Cardiac fibroblast (primary cell): ENCODE measurements around the gene MED12L.

Experiments used
- DNase-seq, 2 donors: peaks; one replicate each; pipeline versions ENCODE4 v3.0.0 to v3.0.0-alpha.2; 2010; ENCODE audit warnings: low read depth in 2 of 2
- H3K4me3 ChIP-seq, 2 donors: replicated peaks in 1 of 2; 1 replicate in 1 of 2; 2 replicates in 1 of 2; pipeline ENCODE4 v1.5.1; 2011; ENCODE audit warnings: low read depth in 2 of 2, low read length in 2 of 2, mild to moderate bottlenecking in 2 of 2, moderate library complexity in 1 of 2
- TF ChIP-seq, protein P1 (sequence below): IDR thresholded peaks from one replicate; pipeline ENCODE4 v1.5.1; 2011; ENCODE audit warnings: low read depth, mild to moderate bottlenecking, low read length, inconsistent platforms

The MED12L gene

DNA sequence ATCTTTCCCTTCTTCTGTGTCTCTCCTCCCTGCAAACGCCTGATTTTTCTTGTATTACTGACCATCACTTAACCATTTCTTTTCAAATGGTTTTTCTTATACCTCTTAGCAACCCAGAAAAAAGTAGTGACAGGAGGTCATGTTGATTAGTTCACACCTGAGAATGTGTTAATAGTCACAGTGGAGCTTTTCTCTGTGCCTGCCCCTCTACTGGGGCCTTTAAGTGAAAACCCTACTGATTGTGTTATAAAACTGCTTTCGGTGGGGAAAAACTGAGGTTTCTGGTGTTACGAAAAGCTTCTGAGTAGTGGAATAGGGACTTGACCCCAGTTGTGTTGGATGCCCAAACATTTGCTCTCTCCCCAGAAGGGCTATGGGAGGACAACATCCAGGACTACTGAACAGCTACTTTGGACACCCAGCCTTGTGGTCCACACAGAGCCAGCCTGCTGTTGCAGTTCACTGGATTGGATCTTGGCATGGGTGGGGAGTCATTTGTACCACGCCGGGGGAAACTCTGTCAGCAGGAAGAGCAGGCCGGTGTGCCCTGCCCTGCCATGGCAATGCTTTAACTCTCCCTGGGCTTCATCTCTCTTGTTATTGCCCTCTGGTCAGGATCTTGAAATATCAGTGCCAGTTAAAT, 220.8 kb downstream of the MED12L start:
- no peak for DNase-seq
- TF ChIP-seq, protein P1, sequence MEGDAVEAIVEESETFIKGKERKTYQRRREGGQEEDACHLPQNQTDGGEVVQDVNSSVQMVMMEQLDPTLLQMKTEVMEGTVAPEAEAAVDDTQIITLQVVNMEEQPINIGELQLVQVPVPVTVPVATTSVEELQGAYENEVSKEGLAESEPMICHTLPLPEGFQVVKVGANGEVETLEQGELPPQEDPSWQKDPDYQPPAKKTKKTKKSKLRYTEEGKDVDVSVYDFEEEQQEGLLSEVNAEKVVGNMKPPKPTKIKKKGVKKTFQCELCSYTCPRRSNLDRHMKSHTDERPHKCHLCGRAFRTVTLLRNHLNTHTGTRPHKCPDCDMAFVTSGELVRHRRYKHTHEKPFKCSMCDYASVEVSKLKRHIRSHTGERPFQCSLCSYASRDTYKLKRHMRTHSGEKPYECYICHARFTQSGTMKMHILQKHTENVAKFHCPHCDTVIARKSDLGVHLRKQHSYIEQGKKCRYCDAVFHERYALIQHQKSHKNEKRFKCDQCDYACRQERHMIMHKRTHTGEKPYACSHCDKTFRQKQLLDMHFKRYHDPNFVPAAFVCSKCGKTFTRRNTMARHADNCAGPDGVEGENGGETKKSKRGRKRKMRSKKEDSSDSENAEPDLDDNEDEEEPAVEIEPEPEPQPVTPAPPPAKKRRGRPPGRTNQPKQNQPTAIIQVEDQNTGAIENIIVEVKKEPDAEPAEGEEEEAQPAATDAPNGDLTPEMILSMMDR = no peak
- no peak overlapping the region for H3K4me3 ChIP-seq

GRCh38 chr3:151307131-151307530, 221.7 kb downstream of the MED12L start:
- H3K4me3 ChIP-seq = no peak overlapping the region
- TF ChIP-seq, protein P1 = no peak
- no peak for DNase-seq

DNA sequence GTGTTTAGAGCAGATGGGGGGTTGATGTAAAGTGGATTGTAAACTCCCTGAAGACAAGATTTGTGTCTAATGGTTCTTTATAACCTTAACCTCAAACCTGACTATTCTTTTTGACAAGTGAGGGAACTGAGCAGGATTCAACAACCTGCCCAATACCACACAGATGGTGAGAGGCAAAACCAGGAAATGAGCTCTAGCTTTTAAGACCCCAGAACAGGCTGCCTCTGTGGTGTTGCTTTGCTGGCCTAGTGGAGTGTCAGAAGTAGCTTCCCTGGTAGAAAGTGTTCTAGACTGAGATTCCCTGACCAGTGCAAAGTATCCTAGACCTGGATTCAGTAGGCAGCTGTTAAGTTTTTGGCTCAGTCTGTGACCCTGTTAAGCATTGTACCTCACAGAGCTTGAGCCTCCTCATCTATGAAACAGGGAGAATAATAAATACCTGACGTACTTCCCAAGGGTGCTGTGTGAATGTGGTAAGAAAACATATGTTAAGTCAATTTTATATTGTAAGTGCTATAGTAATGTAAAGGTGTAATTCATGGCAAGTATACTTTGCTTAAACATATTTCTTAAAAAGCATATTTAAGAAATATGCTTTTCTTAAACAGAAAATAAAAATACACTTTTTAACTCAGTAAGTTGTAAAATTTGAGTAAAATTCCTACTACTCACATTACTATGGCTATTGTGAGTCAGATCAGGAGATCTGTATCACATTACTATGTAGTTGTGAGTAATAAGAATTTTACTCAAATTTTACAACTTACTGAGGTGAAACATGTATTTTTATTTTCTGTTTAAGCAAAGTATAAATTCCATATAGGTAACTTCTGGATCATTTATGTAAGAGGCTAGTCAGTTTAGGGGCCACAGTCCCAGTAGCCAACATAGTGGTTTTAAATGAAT, 222.4 kb downstream of the MED12L start:
- TF ChIP-seq, protein P1 = no peak
- DNase-seq = no peak
- H3K4me3 ChIP-seq = no peak overlapping the region

DNA sequence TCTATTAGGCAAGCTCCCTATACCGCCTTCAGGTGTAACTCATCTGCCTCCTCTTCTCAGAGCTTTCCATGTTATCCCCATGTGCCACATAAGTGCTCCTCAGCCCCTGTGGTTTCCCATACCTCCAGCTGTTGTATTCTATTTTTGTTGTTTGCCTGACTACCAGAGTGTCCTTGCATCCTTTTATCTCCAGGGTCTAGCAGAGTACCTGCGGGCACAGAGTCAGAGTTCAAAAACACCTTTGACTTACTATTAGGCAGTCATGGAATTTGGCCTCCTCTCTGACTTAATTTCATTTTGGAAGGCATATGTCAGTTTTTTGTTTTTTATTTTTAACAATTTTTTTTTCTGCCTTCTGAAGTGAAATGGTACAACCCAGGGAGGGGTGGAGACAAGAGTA, 224.1 kb downstream of the MED12L start:
- no peak overlapping the region for H3K4me3 ChIP-seq
- no peak for DNase-seq
- TF ChIP-seq, protein P1 = no peak

- H3K4me3 ChIP-seq = no peak overlapping the region
- DNase-seq = no peak
- TF ChIP-seq, protein P1 = no peak
Measured at GRCh38 chr3:151312972-151313371, 227.5 kb downstream of the MED12L start.

DNA sequence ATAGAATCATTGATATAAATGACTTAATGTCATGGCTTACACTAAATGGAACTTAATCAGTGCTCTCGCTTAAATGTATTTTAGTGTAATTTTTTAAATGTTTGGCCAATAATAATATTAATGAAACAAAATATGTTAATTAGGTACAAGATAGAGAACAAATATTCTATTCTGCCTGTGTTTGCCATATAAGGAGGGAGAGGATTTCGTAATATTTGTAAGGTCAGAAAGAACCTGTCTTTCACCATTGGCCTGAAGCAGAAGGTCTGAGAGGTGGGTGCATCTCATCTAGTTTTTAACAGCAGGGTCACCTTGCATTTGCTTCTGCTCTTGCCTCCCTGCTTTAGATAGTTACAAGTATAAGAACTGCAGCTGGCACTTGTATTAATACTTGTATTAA, 228.7 kb downstream of the MED12L start:
- no peak for DNase-seq
- TF ChIP-seq, protein P1 = no peak
- no peak overlapping the region for H3K4me3 ChIP-seq
